Activated naive CD4-positive, alpha-beta T cell treated with anti-CD3 and anti-CD28 coated beads, Interleukin-2, amount 50 U/mL, for 16 hours (primary cell): ENCODE data around the gene ZCWPW1.
"Not testable (repeated sequence)": the region's sequence is repeated elsewhere in the genome, so short reads cannot be mapped to it uniquely, and the experiment has no call there.

Source experiments
- DNase-seq: peaks from one replicate; pipeline ENCODE4 v3.0.0-alpha.2; 2020

ZCWPW1 gene

DNA sequence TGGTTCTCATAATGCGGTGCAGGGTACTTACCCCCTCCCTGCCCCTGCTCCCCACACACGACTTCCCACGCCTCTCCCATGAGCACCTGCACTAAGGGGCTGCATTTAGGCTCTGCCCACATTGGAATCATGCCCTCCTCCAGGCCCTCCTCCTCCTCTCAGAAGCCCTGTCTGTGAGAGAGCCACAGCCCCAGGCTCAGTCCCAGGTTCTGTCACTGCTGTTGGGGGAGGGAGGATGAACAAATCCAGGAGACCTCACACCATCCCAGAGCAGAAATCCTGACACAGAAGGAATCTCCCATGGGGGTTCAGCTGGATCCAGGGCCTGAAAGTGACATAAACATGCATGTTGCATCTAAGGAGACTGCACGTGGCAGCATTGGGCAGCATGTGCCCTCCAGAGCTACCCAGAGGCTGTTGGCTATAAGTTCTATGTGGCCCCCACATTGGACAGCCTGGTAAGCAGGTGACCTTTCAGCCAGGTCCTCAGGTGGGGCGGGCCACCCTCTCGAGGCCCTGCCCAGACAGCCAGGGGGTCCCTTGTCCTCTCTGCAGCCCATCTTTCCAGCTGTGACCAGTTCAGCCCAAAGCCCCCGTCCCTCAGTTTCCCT lies 56.8 kb downstream of the ZCWPW1 start:
- DNase-seq, result no peak

DNA sequence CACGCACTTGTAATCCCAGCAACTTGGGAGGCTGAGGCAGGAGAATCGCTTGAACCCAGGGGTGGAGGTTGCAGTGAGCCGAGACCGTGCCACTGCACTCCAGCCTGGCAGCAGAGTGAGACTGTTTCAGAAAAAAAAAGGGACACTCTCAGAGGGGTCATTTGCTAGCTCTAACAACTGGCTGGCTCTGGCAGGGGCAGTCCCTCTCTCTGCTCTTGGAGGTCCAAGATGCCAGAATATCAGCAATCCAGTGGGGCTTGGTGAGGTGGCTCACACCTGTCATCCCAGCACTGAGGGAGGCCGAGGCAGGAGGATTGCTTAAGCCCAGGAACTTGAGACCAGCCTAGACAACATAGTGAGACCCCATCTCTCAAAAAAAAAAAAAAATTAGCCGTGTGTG lies 57.8 kb downstream of the ZCWPW1 start:
- DNase-seq, result no peak

DNA sequence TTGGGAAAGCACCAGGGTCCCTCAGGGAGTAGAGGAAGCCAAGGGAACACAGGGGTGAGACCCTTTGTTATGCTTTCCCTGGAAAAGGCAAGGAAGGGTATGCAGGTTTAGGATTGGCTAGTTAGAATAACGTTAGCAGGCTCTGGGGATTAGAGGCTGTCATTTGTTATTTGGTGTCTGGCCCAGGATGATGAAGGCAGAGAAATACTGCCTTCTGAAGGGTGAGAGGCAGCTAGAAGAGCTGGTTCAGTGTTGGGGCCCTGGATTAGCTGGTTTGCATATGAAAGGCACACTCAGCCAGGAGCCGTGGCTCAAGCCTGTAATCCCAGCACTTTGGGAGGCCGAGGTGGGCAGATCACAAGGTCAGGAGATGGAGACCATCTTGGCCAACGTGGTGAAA lies 58.2 kb downstream of the ZCWPW1 start:
- DNase-seq, result no peak

DNA sequence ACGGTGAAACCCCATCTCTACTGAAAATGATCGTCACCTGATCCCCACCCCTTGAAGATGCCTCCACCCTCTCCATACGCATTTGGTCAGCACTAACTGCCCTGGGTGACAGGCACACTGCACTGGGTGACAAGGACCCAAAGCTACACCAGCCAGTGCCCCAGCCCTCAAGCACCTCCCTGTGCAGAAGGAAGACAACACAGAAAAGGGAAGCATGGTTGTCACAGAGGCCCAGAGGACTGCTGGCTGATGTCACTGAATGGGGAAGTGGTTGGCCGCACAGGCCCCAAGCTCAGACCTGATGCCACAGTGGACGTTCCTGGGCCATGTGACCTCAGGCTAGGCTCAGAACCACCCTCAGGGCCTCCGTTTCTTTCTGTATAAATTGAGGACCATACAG lies 59.4 kb downstream of the ZCWPW1 start:
- no peak for DNase-seq

DNA sequence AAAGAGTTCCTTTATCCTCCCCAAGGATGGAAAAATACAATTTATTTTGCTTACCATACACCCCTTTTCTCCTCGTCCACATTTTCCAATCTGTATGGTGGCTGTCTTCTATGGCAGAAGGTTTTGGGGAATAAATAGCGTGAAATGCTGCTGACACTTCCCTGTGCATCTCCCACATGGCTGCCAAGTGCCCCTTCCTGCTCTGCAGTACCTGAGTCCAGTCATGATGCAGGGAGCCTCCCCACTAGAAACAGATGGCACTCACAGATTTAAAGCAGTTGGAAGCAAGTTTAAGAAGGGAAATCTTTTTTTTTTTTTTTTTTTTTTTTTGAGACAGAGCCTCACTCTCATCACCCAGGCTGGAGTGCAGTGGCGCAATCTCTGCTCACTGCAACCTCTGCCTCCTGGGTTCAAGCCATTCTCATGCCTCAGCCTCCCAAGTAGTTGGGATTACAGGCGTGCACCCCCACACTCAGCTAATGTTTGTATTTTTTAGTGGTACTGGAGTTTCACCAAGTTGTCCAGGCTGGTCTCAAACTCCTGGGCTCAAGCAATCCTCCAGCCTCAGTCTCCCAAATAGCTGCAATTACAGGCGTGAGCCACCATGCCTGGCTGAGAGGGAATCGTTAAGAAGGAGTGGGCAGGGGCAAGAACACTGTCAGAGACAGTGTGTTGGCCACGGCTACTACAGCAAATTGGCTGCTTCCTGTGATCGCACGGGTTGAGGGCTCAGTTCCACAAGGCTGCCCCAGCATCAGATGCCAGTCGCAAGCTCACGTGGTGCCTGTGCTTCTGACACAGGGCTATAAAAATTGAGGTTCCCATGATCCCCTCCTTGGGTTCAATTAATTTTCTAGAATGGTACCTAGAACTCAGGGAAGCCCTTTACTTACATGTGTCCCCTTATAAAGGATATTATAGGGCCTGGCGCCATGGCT lies 60.6 kb downstream of the ZCWPW1 start:
- no peak for DNase-seq

DNA sequence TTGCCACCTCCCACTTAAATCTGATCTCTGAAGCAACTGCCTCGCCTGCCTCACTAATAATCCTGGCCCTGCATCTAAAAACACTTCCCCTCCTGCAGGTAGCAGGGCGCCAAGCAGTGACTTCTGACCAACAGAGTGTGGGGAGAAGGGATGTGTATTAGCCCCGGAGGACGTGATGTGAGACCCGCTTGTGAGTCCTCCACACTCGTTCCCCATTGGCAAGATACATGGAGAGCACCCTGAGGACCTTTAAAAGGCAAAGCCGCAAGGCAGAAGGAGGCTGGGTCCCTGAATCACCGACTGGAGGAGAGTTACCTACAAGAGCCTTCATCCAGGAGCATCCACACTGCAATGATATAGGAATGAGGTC lies 61.3 kb downstream of the ZCWPW1 start:
- DNase-seq, result no peak

DNA sequence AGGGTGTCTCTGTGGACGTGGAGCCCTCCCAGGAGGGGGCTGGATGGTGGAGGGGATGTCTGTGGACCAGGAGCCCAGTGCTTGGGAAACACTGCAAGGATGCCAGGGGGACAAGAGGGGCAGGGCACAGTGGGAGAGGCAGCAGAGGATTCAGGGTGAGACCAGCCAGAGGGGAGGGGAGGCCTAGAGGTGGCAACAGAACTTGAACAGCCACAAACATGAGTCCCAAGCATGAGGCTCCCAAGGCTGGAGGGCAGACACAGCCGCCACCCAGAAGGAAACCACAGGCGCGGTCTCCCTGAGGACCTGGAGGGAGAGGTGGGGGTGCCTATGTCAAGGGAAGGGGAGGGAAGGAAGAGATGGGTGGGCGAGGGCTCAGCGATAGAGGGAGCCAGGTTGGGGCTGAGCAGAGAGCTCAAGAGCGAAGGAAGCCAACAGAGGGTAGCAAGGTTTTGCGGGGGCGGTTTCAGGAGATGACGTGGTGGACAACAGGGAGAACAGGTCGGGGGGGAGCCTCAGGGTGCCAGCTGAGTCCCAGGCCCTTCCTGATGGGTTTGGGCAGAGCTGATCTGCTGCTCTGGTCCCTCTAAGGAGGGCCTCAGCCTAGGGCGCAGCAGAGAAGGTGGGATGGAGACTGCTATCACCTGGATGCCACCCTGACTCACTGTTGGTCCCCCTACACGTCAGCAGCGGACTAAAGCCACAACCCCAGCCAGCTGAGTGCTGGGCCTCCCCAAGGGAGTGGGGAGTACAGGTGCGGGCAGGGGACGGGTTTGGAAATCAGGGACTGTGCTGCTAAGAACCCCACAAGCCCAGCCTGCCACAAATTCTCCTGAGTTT lies 61.9 kb downstream of the ZCWPW1 start:
- DNase-seq, result no peak

DNA sequence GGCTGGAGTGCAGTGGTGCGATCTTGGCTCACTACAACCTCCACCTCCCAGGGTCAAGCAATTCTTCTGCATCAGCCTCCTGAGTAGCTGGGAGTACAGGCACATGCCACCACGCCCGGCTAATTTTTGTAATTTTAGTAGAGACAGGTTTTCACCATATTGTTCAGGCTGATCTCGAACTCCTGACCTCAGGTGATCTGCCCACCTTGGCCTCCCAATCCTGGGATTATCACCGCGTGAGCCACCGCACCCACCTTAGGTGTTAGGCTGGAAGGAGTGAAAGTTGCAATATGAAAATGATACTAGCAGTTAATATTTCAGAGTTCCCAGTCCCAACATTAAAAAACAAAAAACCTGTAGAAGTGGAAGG lies 62.5 kb downstream of the ZCWPW1 start:
- DNase-seq, result not testable (repeated sequence)

DNA sequence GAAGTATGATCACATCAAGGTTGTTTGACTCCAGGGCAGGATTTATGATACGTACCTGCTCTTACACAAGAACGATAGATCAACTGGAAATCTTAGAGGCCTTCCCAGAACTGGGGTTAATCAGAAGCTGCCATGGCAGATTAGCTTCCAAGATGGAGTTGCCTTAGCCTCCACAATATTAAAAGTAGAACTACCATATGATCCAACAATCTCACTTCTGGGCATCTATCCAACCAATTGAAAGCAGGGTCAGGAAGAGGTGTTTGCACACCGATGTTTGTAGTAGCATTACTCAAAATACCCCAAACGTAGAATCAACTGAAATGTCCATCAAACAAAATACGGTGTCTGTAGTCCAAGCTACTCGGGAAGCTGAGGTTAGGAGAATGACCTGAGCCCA lies 64.0 kb downstream of the ZCWPW1 start:
- DNase-seq, result no peak

DNA sequence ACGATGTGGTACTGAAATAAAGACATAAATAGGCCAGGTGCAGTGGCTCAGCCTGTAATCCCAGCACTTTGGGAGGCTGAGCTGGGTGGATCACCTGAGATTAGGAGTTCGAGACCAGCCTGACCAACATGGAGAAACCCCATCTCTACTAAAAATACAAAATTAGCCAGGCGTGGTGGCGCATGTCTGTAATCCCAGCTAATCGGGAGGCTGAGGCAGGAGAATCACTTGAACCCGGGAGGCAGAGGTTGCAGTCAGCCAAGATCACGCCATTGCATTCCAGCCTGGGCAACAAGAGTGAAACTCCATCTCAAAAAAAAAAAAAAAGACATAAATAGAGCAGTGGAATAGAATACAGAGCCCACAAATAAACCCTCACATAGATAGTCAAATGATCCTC lies 64.7 kb downstream of the ZCWPW1 start:
- DNase-seq, result not testable (repeated sequence)

DNA sequence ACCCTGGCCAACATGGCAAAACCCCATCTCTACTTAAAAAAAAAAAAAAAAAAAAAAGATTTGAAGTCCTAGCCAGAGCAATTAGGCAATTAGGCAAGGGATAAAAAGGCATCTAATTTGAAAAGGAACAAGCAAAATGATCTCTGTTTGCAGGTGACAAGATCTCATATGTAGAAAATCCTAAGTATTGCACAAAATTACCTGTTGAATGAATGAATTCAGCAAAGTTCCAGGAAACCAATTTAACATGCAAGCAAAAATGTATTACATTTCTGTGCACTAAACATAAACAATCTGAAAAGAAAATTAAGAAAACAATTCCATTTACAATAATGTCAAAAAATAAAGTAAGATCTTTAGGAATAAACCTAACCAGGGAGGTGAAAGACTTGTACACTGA lies 65.4 kb downstream of the ZCWPW1 start:
- DNase-seq, result no peak

DNA sequence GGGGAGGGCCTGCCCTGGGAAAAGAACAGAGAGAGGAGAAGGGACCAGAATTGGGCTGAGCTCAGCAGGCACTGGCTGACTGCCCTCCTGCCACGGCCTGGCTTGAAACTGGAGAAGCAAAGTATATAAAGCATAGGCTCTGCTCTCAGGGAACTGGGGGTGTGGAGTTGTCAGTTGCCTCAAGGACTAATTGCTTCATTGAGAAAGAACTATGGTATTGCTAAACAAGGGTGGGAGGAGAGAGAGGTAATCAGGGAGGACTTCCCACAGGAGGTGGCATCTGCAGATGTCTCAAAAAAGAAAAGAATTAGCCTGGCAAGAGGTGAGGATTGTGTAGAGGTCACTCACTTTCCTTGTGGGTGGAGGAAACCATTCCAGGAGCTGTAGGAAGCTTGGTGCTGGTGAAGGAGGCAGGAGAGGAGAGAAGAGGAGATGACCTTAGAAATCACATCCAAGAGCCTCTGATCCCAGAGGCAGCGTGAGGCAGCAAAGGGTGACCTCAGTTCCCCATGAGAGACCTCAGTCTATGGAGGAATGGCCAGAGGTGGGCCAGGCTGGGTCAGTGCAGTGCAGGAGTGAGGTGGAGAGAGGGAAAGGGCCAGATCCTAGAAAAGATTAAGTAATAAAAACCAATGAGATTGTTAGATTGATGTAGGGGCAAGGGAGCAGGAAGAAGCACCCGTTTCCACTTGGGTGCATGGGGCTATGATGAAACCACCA lies 68.2 kb downstream of the ZCWPW1 start:
- no peak for DNase-seq

DNA sequence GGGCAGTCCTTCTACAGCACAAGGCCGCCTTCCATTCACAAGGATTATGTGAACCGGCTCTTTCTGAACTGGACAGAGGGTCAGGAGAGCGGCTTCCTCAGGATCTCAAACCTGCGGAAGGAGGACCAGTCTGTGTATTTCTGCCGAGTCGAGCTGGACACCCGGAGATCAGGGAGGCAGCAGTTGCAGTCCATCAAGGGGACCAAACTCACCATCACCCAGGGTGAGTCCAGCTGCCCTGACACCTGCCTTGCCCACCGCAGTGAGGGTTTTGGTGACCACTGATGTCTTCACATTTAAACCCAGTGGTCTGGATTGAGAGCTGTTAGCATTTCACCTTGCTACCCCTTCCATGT lies 69.7 kb downstream of the ZCWPW1 start:
- DNase-seq, result no peak

DNA sequence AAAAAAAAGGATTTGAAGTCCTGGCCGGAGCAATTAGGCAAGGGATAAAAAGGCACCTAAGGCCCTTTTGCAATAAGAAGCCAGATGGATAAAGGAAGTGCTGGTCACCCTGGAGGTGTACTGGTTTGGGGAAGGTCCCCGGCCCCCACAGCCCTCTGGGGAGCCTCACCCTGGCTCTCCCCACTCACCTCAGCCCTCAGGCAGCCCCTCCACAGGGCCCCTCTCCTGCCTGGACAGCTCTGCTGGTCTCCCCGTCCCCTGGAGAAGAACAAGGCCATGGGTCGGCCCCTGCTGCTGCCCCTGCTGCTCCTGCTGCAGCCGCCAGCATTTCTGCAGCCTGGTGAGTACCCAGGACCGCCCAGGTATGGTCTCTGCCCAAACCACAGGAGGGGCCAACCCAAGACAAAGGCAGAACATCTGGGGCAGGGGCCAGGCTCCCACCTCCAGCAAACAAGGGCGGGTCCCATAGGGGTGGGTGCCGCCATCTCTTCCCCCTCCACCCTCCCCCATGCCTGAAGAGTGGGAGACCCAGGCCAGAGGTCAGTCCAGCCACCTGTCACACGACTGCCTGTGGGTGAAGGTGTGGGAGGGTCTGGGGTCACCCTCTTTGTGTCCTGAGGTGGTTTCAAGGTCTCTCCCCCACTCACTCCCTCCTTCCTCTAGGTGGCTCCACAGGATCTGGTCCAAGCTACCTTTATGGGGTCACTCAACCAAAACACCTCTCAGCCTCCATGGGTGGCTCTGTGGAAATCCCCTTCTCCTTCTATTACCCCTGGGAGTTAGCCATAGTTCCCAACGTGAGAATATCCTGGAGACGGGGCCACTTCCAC lies 70.3 kb downstream of the ZCWPW1 start, which contains the start of gene PILRB:
Gene PILRB (plus strand): TSS at position 91 of the 830 bp plus-strand sequence. CDS start 186 bp downstream, at position 277.
- no peak for DNase-seq

DNA sequence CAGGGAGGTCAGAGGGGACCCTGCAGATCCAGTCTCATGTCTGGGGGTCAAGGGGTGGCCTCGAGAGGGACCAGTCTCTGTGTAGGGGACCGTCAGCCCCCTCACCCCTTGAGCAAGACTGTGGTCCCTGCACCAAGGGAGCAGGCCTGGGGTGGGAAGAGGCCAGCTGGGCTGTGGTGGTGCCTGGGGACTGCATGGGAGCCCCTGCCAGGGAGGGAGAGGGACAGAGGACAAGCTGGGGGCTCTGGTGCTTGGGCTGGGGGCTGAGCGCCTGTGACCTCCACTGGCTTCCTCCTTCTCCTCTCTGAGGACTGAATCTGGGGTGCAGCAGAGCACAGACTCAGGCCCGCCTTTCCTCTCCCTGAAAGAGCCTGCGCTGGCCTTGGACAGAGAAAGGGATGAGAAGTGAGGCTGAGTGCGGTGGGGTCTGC lies 71.4 kb downstream of the ZCWPW1 start:
- DNase-seq, result no peak

DNA sequence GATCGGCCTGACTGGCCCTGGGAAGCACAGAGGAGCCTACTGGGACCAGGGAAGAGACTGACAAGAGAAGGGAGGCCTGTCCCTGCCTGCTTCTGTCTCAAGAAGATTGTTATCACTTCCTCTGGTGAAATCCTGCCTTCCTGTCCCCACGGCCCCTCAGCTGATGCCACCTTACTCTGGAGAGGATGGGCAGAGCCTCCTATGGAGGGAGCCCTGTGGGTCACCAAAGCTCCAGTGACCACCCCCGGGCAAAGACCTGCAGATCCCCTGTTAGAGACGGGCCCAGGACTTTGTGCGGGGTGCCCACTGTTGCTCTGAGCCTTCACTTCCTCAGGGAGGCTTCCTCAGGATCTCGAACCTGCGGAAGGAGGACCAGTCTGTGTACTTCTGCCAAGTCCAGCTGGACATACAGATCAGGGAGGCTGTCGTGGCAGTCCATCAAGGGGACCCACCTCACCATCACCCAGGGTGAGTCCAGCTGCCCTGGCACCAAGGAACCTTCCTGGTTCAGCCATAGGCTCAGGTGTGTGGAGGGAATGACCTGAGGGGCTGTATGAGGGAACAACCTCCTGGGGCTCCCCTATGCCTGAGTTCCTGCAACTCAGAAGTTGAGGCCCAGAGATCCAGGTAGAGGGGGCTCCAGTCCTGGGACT lies 72.0 kb downstream of the ZCWPW1 start:
- no peak for DNase-seq

DNA sequence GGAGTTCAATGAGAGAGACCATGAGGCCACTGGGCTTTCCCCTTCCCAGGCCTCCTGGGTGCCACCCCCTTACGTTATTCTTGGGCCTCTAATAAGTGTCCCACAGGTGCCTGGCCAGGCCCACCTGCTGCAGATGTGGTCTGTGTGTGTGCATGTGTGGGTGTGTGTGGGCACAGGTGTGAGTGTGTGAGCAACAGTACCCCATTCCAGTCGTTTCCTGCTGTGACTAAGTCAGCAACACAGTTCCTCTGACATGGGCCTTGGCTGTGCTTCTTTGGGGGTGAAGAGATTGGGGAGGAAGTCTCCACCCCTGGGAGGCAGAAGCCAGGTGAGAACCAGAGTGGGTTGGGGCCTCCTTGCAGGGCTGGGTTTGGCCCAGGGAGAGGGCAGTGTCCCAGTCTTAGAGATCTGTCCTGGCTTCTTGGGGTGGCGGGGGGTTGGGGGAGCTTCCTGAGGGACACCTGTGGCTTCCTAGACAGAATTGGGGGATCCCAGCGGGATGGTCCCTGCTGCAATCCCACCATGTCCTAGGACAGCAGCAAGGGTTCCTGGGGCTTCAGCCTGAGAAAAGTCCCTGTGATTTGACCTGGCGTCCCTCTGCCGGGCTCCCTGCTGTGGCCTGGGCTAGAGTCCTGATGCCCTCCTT lies 74.7 kb downstream of the ZCWPW1 start:
- DNase-seq, result peak; percentile 52

DNA sequence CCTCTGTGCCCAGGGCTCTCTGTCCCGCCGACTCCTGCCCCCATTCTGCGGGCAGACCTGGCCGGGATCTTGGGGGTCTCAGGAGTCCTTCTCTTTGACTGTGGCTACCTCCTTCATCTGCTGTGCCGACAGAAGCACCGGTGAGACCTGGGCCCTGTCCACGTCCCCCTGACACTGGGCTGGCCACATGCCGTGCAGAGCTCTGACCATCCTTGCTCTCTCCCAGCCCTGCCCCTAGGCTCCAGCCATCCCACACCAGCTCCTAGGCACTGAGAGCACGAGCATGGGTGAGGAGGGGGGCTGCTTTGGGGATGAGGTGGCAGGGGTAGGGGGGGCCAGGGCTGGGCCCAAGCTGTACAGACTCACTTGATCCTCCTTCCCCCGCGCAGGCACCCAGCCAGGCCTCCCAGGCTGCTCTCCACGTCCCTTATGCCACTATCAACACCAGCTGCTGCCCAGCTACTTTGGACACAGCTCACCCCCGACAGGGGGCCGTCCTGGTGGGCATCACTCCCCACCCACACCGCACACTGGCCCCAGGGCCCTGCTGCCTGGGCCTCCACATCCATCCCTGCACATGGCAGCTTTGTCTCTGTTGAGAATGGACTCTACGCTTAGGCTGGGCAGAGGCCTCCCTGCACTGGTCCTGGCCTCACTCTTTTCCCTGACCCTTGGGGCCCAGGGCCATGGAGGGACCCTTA lies 75.4 kb downstream of the ZCWPW1 start:
- DNase-seq, result no peak

DNA sequence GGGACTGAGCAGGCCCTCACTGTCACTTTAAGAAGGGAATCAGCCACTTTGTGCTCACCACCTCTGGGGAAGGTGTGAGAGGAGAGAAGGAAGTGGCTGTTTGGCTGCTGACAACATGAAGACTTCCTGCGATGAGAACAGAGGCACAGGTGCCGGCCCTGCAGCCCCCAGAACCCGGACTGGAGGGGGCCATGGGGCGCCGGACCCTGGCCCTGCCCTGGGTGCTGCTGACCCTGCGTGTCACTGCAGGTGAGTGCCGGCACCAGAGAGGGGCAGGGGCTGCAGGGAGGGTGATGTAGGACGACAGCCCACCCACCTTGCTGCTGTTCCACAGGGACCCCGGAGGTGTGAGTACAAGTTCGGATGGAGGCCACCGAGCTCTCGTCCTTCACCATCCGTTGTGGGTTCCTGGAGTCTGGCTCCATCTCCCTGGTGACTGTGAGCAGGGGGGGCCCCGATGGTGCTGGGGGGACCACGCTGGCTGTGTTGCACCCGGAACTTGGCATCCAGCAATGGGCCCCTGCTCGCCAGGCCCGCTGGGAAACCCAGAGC lies 76.2 kb downstream of the ZCWPW1 start:
- DNase-seq, result not testable (repeated sequence)

DNA sequence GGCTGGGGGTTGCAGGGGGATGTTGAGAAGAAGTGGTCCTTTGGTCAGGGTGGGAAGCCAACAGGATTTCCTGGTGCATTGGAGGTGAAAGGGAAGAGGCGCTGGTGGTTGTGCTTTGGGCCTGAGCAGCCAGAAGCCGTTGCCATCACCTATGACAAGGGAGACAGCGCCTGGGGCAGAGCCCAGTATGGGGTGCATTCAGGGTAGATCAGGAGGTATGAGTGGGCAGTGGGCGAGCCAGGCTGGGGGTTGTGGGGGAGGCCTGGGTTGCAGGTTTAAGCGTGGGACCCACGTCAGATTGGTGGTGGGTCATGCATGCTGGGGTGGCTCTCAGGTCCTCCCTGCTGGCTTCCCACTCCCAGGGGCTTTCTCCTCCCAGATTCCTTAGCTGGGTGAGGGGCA lies 76.8 kb downstream of the ZCWPW1 start:
- no peak for DNase-seq
